Fibroblast of gingiva (primary cell): ENCODE results near the gene NEDD4L.
A peak's percentile ranks its signal among the peaks of the same experiment; 100 is the strongest.
"Not testable (repeated sequence)": the region's sequence is repeated elsewhere in the genome, so short reads cannot be mapped to it uniquely, and the experiment has no call there.

Experiments
- DNase-seq: peaks from one replicate; pipeline ENCODE4 v3.0.0-alpha.2; 2011; ENCODE audit warnings: low read depth

NEDD4L gene

DNA sequence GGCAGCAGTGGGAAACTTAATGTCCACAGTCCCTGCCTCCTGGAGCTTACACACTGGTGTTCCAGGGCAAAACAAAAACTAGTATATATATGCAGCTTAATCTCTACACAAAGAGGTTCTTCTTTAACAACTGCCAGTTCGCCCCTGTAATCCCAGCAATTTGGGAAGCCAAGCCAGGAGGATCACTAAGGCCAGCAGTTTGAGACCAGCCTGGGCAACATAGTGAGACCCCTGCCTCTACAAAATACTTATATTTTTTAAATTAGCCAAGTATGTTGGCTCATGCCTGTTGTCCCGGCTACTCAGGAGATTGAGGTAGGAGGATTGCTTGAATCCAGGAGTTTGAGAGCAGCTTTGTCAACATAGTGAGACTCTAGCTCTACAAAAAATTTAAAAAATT lies 17.2 kb upstream of the NEDD4L start:
- DNase-seq = no peak

DNA sequence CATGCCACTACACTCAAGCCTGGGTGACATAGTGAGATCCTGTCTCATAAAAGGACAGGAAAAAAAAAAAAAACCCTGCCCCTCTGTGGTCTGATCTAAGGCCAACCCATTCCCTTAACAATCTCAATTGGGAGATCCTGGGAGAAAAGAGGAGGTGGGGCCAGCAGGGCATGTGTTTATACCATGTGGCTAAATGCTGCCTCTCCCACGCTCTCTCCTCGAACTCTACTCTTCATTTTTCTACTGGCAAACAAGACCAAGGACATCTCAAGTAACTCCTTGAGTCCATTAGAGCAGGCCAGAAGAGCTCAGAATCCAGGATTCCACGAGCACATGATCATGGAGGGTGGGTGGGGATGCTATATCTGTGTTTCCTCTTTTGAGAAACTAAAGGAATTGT lies 16.7 kb upstream of the NEDD4L start:
- no peak for DNase-seq

DNA sequence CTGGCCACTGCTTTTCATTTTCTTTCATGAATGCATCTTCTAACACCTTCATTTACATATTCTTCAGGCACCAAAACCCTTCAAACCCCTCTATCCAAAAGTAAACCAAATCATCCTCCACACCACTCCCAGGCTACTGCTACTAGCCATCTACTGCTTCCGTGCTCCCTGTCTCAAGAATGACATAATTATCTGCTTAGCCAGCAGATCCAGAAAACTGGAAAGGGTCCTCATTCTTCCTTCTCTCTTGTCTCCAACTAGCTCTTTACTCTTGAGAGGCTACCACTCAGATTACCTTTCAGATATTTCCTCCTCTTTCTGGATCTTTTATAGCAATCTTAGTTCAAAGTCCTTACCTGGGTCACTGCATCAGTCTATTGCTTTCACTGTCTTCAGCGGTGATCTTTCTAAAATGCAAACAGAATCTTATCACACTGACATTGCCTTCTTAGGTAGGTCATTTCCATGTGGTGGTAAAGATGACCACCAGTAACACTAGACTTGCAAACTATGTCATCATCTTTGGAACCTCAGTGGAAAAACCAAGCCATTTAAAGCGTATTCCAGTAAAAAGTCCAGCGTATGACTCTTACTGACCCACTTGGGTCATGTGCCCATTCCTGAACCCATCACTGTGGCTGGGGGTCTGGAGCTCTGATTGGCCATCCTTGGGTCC lies 15.8 kb upstream of the NEDD4L start:
- no peak for DNase-seq

DNA sequence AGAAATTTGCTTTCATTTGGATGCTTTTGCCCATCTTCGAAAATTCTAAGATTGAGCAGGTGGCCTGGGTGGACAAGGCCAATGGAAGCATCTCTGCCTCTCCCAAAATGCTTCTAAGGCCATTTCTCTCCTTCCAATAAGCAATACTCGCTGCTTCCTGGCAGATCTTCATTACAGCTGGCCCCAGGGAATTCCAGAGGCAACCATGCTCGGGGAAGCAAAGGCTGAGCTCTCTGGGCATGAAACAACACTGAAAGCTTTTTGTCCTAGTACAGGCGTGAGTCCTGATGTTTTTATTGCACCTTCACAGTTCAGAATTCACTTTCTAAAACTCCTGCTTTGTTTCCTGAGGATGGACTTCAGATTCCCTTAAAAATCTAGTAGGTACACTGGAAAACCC lies 11.8 kb upstream of the NEDD4L start:
- DNase-seq = no peak

DNA sequence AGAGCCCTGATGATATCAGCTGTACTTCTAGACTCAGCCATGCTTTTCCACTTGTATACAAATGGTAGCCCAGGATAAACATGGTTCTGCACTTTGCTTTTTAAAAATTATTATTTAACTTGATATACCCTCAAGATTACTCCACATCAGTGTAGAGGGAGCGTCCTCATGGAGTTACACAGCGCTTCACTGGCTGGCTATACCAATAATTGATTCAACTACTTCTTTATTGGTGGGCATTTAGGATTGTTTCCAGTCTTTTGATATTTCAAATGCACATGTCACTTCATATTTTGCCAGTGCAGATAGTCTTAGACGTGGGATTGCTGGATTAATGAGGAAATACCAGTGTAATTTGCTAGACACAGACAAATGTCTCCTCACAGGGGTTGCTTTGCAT lies 10.8 kb upstream of the NEDD4L start:
- DNase-seq = no peak

DNA sequence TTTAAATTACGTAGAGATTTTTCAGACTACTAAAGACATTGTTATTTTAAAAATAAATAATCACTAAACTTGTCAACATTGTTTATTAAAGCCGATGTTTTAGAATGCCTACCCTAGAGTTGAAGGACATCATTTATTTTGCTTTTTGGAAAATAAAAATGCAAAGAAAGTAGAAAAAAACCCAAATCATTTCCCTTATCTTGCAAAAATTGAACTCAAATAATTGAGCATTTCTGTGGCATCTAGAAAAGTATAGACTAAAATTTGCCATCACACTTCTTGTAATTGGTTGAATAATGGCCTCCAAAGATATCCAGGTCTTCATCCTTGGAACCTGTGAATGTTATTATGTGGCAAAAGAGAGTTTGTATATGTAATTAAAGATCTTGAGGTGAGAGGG lies 9.7 kb upstream of the NEDD4L start:
- no peak for DNase-seq

DNA sequence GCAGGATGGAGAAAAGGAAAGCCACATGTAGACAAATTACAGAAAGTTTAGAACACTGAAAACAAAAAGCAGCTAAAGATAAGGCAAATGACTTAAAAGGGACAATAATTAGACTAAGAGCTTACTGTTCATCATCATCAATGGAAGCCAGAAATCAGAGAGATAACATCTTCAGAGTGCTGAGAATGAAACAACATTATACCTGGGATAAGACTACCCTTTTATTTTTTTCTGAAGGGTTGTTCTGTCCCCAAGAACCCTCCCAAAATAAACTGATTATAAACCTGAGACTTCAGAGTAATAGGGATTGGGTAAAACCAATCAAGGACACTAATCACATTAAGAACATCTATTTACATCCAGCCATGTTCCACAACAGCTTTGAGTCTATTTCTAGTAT lies 6.9 kb upstream of the NEDD4L start:
- DNase-seq = no peak

DNA sequence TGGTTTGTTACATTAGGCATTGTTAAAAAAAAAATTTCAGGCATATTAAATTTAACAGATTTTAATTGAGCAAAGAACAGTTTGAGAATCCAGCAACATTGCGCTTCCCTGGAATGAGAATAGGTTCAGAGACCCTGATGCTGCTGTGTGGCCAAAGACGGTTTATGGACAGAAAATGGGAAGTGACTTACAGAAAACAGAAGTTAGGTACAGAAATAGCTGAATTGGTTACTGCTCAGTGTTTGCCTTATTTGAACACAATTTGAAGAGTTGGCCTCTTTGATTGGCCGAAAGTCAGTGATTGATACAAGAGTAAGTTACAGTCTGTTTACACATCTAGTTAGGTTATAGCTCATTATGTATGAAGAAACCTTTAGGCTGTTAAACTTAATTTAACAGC lies 6.0 kb upstream of the NEDD4L start:
- DNase-seq = no peak

DNA sequence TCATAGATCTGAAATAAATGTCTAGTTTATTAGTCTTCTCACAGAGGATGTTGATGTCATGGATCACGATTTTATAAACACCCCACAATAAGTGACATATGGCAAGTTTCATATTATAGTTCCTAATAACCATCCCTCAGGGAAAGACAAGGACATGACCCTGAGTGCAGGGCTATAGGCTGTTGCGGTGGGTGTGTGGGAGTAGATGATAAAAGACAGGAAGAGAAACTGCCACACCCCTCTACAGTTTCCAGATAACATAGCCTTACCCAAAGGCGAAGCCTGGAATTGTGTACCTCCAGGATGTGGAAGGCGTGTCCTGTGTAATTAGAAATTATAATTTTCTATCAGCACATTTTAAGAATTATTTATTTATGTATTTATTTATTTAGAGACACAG lies 2.4 kb upstream of the NEDD4L start:
- no peak for DNase-seq

DNA sequence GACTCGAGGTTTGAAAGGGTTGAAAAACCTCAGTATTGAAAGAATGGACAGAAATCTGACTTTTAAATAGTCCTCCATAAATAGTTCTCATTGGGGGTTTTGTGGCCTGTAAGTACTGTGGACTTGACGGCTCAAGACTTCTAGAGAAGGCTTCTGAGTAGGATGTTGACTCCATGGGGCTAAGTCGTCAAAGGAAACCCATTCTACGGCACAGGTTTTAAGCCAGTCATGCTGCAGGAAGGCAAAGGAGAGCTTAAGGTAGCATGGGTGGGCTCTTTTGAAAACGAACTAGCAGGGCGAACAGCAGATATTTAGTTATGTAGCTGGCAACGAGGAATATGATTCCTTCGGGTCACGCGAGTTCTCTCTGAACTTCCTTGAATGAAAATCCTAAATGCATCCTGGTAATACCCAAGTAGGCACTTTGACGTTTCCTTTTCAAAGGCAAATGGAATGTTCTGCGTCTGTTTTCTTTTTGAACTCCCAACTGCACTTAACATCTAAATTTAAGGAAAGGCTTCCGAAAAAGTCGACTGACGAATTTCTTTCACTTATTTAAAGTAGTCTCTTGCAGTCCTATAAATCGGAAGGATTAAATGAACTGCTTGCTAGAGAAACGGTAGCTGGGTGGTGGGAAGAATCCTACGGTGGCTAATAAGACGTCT lies 1.1 kb upstream of the NEDD4L start:
- no peak for DNase-seq

DNA sequence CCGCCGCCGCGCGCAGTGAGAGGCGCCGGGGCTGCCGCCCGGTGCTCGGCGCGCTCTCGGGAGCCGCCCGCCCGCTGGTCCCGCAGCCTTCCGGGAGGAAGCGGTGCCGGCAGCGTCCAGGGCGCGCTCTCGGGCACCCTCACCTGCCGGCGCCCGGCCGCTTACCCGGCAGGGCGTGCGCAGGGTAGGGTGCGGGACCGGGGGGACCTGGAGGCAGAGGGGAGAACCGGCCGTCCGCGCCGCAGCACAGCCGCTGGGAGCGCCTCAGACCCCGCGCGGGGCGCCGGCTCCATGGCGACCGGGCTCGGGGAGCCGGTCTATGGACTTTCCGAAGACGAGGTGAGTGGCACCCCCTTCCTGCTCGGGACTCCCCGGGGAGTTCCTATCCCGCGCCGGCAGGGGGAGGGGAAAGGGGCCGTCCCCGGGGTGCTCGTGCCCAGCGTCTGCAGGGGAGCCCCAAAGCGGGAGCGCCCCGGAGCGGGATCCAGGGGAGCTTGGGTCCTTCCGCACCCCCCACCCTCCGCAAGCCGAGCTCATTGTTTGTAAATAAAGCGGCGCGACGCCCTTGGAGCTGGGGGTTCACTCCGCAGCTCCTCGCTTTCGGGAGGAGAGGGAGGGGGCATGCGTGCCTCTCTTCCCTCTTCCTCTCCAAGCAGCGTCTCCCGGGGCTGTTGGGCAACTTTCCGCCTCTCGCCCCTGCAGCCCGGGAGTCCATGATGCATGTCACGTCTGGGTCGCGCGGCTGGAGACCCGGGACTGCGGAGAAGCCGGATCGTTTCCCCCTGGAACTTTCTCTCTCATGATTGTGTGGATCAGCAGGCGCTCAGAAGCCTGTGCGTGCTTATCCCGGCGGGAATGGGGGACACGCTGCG lies 580 bp downstream of the NEDD4L start:
- peak; percentile 9 for DNase-seq

DNA sequence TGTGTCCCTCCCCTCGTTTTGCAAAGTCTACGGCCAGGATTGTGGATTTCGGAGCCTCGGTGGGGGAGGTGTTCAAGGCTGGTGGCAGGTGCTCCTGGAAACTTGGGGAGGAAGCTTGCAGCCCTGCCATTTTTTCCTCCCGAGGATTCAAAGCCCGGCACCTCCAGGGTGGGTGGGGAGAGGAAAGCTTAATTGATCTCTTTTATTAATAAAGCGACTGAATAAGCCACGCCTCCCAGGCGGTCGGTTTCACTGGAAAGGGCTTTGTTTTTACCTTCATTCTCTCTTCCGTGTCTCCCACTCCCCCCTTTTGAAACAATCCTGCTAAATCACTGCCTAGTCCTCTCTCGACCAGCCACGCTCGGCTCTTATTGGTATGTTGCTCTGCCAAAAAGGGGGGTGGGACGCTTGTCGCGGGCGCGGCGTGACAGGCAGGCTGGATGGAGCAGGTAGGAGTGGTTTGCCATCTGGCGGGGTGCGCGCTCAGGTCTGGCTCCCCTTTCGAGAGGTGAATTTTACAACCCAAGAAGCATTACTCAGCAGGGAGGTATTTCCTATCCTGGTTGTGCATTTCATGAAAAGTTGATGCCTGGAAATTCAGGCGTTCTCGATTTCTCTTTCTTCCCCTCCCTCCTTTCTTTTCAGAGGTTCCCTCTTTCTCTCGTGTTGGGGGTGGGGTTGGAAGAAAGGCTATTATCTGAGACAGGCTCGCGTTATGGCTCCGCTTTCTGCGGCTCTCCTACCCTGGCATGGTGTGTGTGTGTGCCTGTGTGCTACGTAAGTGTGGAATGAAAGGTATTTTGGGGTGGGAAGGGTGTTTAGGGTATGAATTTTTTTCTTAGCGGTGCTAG lies 1.4 kb downstream of the NEDD4L start:
- DNase-seq = no peak

DNA sequence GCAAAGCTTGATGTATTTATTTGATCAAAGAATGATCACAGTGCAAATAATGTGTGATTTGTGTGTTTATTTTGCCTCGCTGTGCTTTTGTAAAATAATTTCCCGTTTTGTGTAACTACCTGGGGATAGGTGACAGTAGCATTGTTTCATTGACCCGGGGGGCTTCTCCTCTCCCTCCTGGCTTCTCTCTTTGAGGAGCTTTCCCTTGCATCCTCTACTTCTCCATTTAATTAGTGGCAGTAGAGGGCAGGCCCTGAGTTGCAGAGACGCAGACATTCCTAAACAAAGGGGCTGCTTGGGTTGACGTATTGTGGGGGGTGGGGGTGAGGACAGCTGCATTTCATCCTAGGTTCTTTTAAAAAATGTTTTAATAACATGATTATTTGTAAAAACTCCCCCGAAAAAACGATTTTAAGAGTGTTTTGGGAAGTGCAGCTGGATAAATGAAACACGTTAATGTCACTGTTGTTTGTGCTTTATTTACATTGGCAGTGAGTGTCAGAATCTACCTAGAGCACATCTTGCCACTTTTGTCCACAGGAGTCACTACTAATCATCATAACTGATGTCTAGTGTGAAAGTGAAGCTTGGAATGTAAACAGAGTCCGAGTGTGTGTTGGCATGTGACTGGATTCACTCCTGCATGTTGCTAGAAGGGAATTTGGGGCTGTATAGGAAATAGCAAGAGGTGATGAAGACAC lies 2.2 kb downstream of the NEDD4L start:
- DNase-seq = no peak

DNA sequence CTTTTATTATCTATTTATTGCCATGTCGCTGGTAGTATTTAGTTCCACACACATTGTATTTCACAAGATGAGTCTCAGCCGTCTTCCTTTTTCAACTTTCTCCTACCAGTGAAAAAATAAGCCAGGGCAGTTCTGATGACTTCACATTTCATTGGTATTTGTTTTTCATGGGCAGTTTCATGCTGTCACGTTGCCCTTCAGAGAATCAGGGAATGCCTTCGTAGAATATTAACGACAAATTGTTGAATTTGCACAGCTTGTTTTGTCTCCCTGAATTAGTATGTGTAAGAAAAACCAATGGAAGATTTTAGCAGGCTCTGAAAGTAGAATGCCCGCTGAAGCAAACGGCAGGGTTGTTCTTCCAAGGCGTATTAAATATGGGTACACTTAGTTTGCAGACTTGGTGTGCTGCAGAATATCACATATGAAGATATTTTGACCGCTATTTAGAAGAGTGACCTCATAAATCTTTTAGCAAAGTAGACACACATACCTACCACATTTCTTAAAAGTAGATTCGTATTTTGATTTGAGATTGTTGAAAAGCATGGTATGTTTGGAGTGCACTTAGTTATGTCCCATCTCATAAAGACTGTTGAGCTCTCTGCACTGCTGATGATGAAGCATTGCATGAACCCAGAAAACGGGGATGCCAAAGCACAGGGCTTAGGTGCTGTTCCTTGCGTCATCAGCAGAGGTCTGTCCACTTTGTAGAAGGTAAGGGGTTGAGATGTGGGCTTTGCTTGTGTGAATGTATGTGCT lies 2.9 kb downstream of the NEDD4L start:
- no peak for DNase-seq

DNA sequence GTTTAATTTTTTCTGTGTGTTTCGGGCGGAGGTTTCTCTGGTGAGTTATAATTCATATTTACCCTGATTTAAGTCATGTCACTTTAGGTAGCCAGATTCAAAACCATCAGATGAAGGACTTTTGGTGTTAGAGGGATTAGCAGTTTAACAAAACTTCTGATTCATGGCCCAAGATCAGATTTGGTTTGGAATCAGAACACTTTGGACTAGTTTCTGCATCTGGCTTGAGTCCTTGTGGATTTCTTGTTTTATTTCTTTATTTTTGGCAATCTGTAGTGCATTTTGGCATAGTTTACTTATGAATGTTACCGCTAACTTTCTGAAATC lies 3.5 kb downstream of the NEDD4L start:
- no peak for DNase-seq

DNA sequence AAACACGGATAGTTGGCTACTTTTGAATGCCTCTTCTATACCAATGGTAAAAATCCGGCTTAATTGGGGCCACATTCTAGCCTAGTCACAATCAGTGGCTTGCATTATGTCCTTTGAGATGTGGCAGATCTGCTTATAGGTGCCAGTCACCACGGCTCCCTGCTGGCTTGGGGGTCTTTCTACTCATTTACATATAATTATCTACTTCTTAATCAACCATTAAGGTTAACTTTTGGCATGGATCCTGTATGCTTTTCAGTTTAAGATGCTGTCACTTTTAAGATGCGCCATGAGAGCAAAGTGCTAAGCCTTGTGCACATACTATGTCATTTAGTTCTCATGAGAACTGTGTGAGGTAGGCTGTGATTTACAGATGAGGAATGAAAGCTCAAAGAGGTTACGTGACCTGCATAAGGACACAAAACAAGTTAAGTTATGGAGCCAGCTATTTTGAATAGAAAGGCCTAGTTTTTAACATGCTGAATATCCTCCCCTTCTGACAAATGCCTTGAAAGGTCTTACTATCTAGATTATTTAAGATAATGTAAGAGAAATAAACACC lies 4.1 kb downstream of the NEDD4L start:
- DNase-seq = no peak

DNA sequence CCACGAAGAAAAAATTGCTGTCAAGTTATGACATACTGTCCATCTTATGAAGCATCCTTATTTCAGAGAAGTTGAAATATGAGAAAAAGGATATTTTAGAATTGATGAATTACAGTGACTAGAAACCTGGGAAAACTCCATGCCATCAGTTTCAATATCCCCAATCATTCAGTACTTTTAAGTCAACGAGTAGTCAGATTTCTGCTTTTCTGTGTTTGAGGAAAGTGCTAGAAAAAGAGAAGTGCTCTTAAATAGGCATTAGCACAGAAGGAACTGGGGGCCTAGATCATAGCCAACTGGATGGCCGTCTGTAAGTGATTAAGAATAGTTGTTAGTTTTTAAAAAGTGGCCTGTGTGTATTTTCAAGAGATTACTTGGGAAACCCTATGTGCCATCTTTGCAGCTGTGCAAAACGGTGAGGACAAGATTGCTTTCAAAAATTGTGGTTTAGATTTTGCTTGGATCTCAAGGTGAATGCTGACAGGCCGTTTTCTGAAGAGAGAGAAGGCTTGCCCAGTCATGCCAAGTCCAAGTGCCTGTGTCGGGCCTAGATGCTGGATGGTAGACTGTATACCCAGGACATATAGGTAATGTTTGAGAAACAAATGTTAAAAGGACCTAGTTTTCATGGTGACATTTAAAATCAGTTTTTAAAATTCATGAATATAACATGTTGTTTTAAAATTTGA lies 5.1 kb downstream of the NEDD4L start:
- DNase-seq = no peak

DNA sequence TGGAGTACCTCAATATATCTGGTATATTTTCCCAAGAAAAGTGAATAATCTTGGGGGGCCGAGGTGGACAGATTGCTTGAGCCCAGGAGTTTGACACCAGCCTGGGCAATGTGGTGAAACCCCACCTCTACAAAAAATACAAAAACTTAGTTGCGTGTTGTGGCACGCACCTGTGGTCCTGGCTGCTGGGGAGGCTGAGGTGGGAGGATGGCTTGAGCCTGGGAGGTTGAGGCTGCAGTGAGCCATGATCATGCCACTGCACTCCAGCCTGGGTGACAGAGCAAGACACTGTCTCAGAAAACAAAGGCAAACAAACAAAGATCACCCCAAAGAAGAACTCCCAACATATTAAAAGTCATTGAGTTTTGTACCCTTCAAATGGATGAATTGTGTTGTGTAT lies 6.9 kb downstream of the NEDD4L start:
- not testable (repeated sequence) for DNase-seq

DNA sequence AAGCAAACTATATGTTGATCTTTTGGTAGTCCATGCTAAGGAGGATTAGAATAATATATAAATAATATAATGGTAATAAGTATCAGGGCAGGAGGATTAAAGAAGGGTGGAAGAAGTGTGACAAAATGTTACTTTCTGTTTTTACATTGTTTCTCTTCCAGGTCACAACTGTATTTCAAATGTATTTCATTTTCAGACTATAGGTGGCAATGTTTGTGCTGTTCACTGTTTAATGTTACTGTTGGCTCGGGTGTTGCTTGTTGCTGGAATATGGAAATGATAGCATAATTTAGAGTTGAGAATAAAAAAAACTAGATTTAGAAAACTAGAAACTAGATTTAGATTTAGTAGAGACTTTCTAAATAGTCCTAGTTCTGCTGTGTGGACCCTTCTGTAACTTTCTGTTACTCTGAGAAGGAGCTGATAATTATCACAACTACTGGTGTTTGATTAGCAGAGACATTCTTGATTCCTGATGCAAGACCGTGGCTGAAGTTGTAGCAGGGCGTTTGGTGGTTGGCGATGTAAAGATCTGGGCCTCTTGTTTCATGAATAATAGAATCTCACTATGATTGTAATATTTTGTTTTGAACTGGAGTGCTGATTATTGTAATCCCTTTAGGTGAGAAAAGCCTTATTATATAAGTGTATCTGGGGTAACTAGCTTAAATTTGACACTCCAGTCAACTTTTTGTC lies 7.9 kb downstream of the NEDD4L start:
- DNase-seq = no peak
